ENCODE data around the gene UNC13C.

DNA sequence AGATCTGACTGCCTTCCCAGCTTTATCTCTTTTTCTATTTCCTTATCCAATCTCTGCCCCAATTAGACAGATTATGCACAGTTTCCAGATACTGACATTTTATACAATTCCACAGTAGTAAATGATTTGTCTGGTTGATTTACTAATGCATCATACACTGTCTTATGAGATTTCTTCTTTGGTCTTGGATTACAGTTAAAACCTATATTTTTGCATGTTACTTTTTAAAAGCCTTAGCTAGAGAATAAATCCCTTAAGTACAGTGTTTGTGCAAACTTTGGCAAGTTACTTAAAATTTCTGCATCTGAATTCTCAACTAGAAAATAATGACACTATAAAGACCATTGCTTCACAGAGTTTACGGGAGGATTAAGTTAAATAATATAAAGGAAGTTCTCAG is 6.0 kb downstream of the UNC13C start:
- TF ChIP-seq CTCF (IDR thresholded peaks at IDR 0.05) = no peak
- no peak for TF ChIP-seq POLR2A (IDR thresholded peaks at IDR 0.05)
